H1 (cell line): ENCODE measurements around the gene CORO1C. TPM values are rescaled to one million over a fixed set of nuclear protein-coding genes. Genes with fewer than 3 reads are reported as not detected.

Experiments used
- CTCF ChIA-PET: fragments of 300-600 bp; sonication (Branson Sonifier 250); formaldehyde crosslinking; loops from one replicate; lab custom pipeline; 2021; ENCODE audit not compliant: partially characterized antibody; lab: Charles Lee
- POLR2A ChIA-PET: fragments of 300-600 bp; sonication (Branson Sonifier 250); formaldehyde crosslinking; loops from one replicate; lab custom pipeline; 2021; ENCODE audit warnings: inconsistent platforms; ENCODE audit not compliant: partially characterized antibody; lab: Charles Lee
- DNase-seq, 2 experiments: peaks; one replicate each; pipeline versions ENCODE4 v3.0.0 to v3.0.0-alpha.2; 2010 to 2022; ENCODE audit warnings: low spot score in 2 of 2, low read depth in 1 of 2, mixed read lengths in 1 of 2
- FAIRE-seq: peaks from 2 replicates; lab custom pipeline; 2011; peaks lifted over from hg19 to GRCh38; lab: Jason Lieb, UNC
- H2AFZ ChIP-seq: 2 replicates; pipeline ENCODE4 v1.8.1; 2012; ENCODE audit warnings: low read length, inconsistent platforms
- H2AK5ac ChIP-seq: 2 replicates; pipeline ENCODE4 v1.6.1; 2013; ENCODE audit warnings: low read depth, low read length
- H2BK120ac ChIP-seq: replicated peaks from 2 replicates; pipeline ENCODE3; 2013; ENCODE audit warnings: low read depth, low read length, inconsistent platforms
- H2BK12ac ChIP-seq: 2 replicates; pipeline ENCODE4 v1.6.1; 2013; ENCODE audit warnings: low read depth, low read length
- H2BK15ac ChIP-seq: 2 replicates; pipeline ENCODE4 v1.6.1; 2013; ENCODE audit warnings: low read length
- H2BK20ac ChIP-seq: 2 replicates; pipeline ENCODE4 v1.6.1; 2013; ENCODE audit warnings: low read length
- H2BK5ac ChIP-seq: 2 replicates; pipeline ENCODE4 v1.6.1; 2013; ENCODE audit warnings: low read depth, low read length
- H3K14ac ChIP-seq: 2 replicates; pipeline ENCODE4 v1.6.1; 2013; ENCODE audit warnings: inconsistent platforms; ENCODE audit not compliant: insufficient read length
- H3K18ac ChIP-seq: 2 replicates; pipeline ENCODE4 v1.6.1; 2013; ENCODE audit warnings: low read length; ENCODE audit errors: extremely low read depth
- H3K23ac ChIP-seq: 2 replicates; pipeline ENCODE4 v1.6.1; 2013; ENCODE audit warnings: inconsistent platforms; ENCODE audit not compliant: insufficient read length
- H3K23me2 ChIP-seq: 2 replicates; pipeline ENCODE4 v1.6.1; 2013; ENCODE audit warnings: low read depth, low read length
- H3K27ac ChIP-seq: 2 replicates; pipeline ENCODE4 v1.6.1; 2011; ENCODE audit warnings: low read depth, low read length, inconsistent platforms
- H3K27me3 ChIP-seq, 4 experiments: replicated peaks in 1 of 4; 1 replicate in 1 of 4; 2 replicates in 3 of 4; pipeline versions ENCODE4 v1.6.1 to v1.8.1; 2011 to 2013; ENCODE audit warnings: low read length in 3 of 4, mild to moderate bottlenecking in 3 of 4, inconsistent platforms in 2 of 4, mixed read lengths in 2 of 4, moderate library complexity in 1 of 4; ENCODE audit not compliant: control insufficient read depth in 3 of 4, insufficient read depth in 3 of 4; ENCODE audit errors: extremely low read depth in 1 of 4
- H3K36me3 ChIP-seq, 4 experiments: 2 replicates each; pipeline versions ENCODE4 v1.6.1 to v1.8.1; 2011 to 2013; ENCODE audit warnings: mild to moderate bottlenecking in 4 of 4, low read length in 3 of 4, moderate library complexity in 2 of 4, control low read depth in 1 of 4, inconsistent platforms in 1 of 4; ENCODE audit not compliant: insufficient read depth in 4 of 4, control insufficient read depth in 2 of 4
- H3K4ac ChIP-seq: replicated peaks from 2 replicates; pipeline ENCODE3; 2013; ENCODE audit warnings: low read length, low read depth, mixed read lengths, inconsistent platforms; ENCODE audit not compliant: insufficient read length
- H3K4me1 ChIP-seq, 4 experiments: replicated peaks in 1 of 4; 1 replicate in 1 of 4; 2 replicates in 3 of 4; pipeline versions ENCODE4 v1.6.1 to v1.8.1; 2011 to 2013; ENCODE audit warnings: low read length in 3 of 4, inconsistent platforms in 2 of 4, mixed read lengths in 1 of 4; ENCODE audit not compliant: insufficient read depth in 4 of 4, control insufficient read depth in 3 of 4
- H3K4me2 ChIP-seq, 2 experiments: 2 replicates each; pipeline versions ENCODE4 v1.6.1 to v1.8.1; 2011 to 2013; ENCODE audit warnings: low read depth in 2 of 2, low read length in 2 of 2, control low read depth in 1 of 2, inconsistent platforms in 1 of 2, mild to moderate bottlenecking in 1 of 2; ENCODE audit not compliant: insufficient read depth in 1 of 2
- H3K4me3 ChIP-seq, 4 experiments: fragments of 200-600, 300-600 bp in 1 of 4; sonication (generic), shearing (Covaris generic), sonication (Bioruptor Twin) in 1 of 4; 2 replicates each; pipeline versions ENCODE4 v1.5.1 to v1.8.1; 2011 to 2016; ENCODE audit warnings: low read length in 4 of 4, low read depth in 3 of 4, control low read depth in 2 of 4, inconsistent platforms in 2 of 4, mild to moderate bottlenecking in 2 of 4, mixed read lengths in 1 of 4, moderate library complexity in 1 of 4; ENCODE audit not compliant: insufficient read depth in 2 of 4; ENCODE audit errors: extremely low read depth in 1 of 4
- H3K56ac ChIP-seq: replicated peaks from 2 replicates; pipeline ENCODE3; 2013; ENCODE audit warnings: low read depth, mild to moderate bottlenecking, mixed read lengths, low read length, inconsistent platforms; ENCODE audit not compliant: insufficient read length
- H3K79me1 ChIP-seq: 2 replicates; pipeline ENCODE4 v1.6.1; 2013; ENCODE audit warnings: low read depth, low read length, control low read depth
- H3K79me2 ChIP-seq, 2 experiments: 2 replicates each; pipeline versions ENCODE4 v1.6.1 to v1.8.1; 2012 to 2013; ENCODE audit warnings: low read length in 2 of 2, mild to moderate bottlenecking in 2 of 2, inconsistent platforms in 1 of 2; ENCODE audit not compliant: insufficient read depth in 2 of 2, control insufficient read depth in 1 of 2
- H3K9ac ChIP-seq, 4 experiments: replicated peaks in 1 of 4; 1 replicate in 1 of 4; 2 replicates in 3 of 4; pipeline versions ENCODE4 v1.6.1 to v1.8.1; 2011 to 2013; ENCODE audit warnings: low read depth in 3 of 4, low read length in 3 of 4, control low read depth in 2 of 4, mild to moderate bottlenecking in 2 of 4, moderate library complexity in 2 of 4, inconsistent platforms in 1 of 4; ENCODE audit errors: extremely low read depth in 1 of 4
- H3K9me3 ChIP-seq, 2 experiments: 2 replicates each; pipeline versions ENCODE4 v1.6.1 to v1.8.1; 2012 to 2013; ENCODE audit warnings: mild to moderate bottlenecking in 2 of 2, moderate library complexity in 2 of 2, control low read depth in 1 of 2, inconsistent platforms in 1 of 2, low read depth in 1 of 2, low read length in 1 of 2, mixed read lengths in 1 of 2; ENCODE audit not compliant: insufficient read depth in 2 of 2
- H4K20me1 ChIP-seq, 2 experiments: replicated peaks in 1 of 2; 2 replicates each; pipeline versions ENCODE3 to v1.8.1; 2011 to 2013; ENCODE audit warnings: inconsistent platforms in 2 of 2, low read length in 2 of 2, mild to moderate bottlenecking in 1 of 2; ENCODE audit not compliant: insufficient read depth in 2 of 2, control insufficient read depth in 1 of 2
- H4K5ac ChIP-seq: 2 replicates; pipeline ENCODE4 v1.6.1; 2013; ENCODE audit warnings: low read length, low read depth, mixed read lengths, inconsistent platforms; ENCODE audit not compliant: insufficient read length
- H4K8ac ChIP-seq: 2 replicates; pipeline ENCODE4 v1.8.0; 2013; ENCODE audit warnings: mild to moderate bottlenecking, moderate library complexity, low read length, inconsistent platforms; ENCODE audit not compliant: insufficient read depth; ENCODE audit errors: extremely low read depth
- H4K91ac ChIP-seq: replicated peaks from 2 replicates; pipeline ENCODE3; 2013; ENCODE audit warnings: low read length, mixed read lengths, inconsistent platforms; ENCODE audit not compliant: insufficient read length
- ATF3 ChIP-seq: IDR thresholded peaks from 2 replicates; pipeline ENCODE4 v1.6.1; 2011; ENCODE audit warnings: low read depth, mild to moderate bottlenecking, low read length; ENCODE audit not compliant: insufficient read depth
- KDM5A ChIP-seq: fragments of 200-600 bp; IDR thresholded peaks from 2 replicates; pipeline ENCODE4 v1.7.1; 2012; ENCODE audit warnings: mild to moderate bottlenecking, low read length, inconsistent platforms, mixed read lengths
- RFX5 ChIP-seq: IDR thresholded peaks from 2 replicates; pipeline ENCODE4 v1.6.1; 2011; ENCODE audit warnings: low read depth, low read length, improper control_type of control experiment, borderline replicate concordance
- SP1 ChIP-seq: IDR thresholded peaks from 2 replicates; pipeline ENCODE4 v1.6.1; 2011; ENCODE audit warnings: low read depth, low read length
- TAF7 ChIP-seq: optimal IDR thresholded peaks from 2 replicates; pipeline ENCODE3; 2011; ENCODE audit warnings: low read depth, mild to moderate bottlenecking, inconsistent platforms, low read length, moderate library complexity, borderline replicate concordance
- WGBS, 2 experiments: shearing (Covaris generic) in 1 of 2; methylation state at CpG; one replicate each; pipeline versions ENCODE4 v1.1.6 to v1.1.7; 2013 to 2015; ENCODE audit warnings: low lambda C conversion rate in 2 of 2, mixed read lengths in 2 of 2, inconsistent platforms in 1 of 2, low coverage in 1 of 2, missing lambda C conversion rate in 1 of 2; ENCODE audit not compliant: insufficient replicate concordance in 2 of 2, insufficient coverage in 1 of 2, insufficient read length in 1 of 2; ENCODE audit errors: extremely low coverage in 1 of 2, missing lambda C conversion rate in 1 of 2; 5-methylcytosine and 5-hydroxymethylcytosine counted together
- polyA plus RNA-seq, 7 experiments: library from polyadenylated mRNA; depleted of rRNA in 3 of 7; stranded (reverse) in 5 of 7; unstranded in 2 of 7; fragments of >200 nt in 5 of 7; fragments of 200-250 nt in 2 of 7; gene quantifications; 1 replicate in 5 of 7; 2 replicates in 1 of 7; 4 replicates in 1 of 7; pipeline versions ENCODE4 v1.2.1 to v1.2.3, GENCODE V29; 2011 to 2013; ENCODE audit warnings: missing spikeins in 2 of 7, mixed read lengths in 2 of 7
- total RNA-seq: library from RNA; stranded (reverse); fragmentation: NEBNext Ultra II Directional; extraction: Animal tissue kit (Norgen Biotek cat#: 25700); gene quantifications from 2 replicates; pipeline ENCODE4 v1.2.1, GENCODE V29; 2021

Gene CORO1C
- total and polyA plus RNA-seq, 2 of the 8 experiments (the other 6 are each of a cell fraction or from before 2014, with no cell fraction given) = 72.7 to 120 TPM

- H2BK20ac ChIP-seq = no peak overlapping the region
- H4K20me1 ChIP-seq = no peaks in the 10 kb centered on the region
- no peak overlapping the region for H3K14ac ChIP-seq
- peaks cover 9% of the 10 kb centered on the region; the same call in 1 of the 2 replicates for H3K23me2 ChIP-seq
- no peak overlapping the region for H3K4me3 ChIP-seq
- H4K8ac ChIP-seq = no peak overlapping the region
- no peak overlapping the region for H3K18ac ChIP-seq
- 65% methylated on average over 14 of the region's 14 CpGs; no CpG with 5 or more reads in 1 of the 2 experiments for WGBS, 2 experiments
- H3K27ac ChIP-seq = no peak overlapping the region
- no peak overlapping the region for H3K56ac ChIP-seq
- H3K9me3 ChIP-seq = no peaks in the 10 kb centered on the region
- no peak overlapping the region for H2BK120ac ChIP-seq
- H3K36me3 ChIP-seq = no peaks in the 10 kb centered on the region
- H2AK5ac ChIP-seq = 0 out of 2 replicates have a peak overlapping the region, but pooled peaks have one; percentile 28
- no peak overlapping the region for H3K9ac ChIP-seq
- ChIA-PET CTCF (interaction anchor here (0.6 to 22.5 kb wide), 9 partner anchors 11 to 305 kb away, joined by 3 to 523 read pairs (median 4); partner anchors contain the start of genes ISCU and SART3), POLR2A (interaction anchor here (0.6 to 1.6 kb wide), 5 partner anchors 9 to 38 kb away, joined by 3 to 8 read pairs (median 5); no protein-coding TSS in a partner anchor)
- FAIRE-seq (no peak), DNase-seq (no peak)
- no peak overlapping the region; a peak in 1 of 4 replicates for H3K4me2 ChIP-seq
- H2BK12ac ChIP-seq = no peak overlapping the region
- TF ChIP-seq KDM5A (no peak), RFX5 (no peak), SP1 (no peak), TAF7 (no peak), ATF3 (no peak)
- TF ChIP-seq, all 59 proteins: peak for 0
- H3K23ac ChIP-seq = no peak overlapping the region
- no peak overlapping the region for H2BK5ac ChIP-seq
- H3K4me1 ChIP-seq = peaks cover 0 to 3% (median 0%) of the 10 kb centered on the region in 4 experiments; a peak in 2 of 7 replicates
- H2AFZ ChIP-seq = peak overlapping the region; percentile 66; the same call in 1 of the 2 replicates
- no peak overlapping the region for H4K5ac ChIP-seq
- H3K27me3 ChIP-seq = no peaks in the 10 kb centered on the region
- H2BK15ac ChIP-seq = no peak overlapping the region
- no peaks in the 10 kb centered on the region for H3K79me2 ChIP-seq
- H3K79me1 ChIP-seq = no peaks in the 10 kb centered on the region
- no peak overlapping the region for H4K91ac ChIP-seq
- no peak overlapping the region for H3K4ac ChIP-seq
These were observed 126.9 kb downstream of the CORO1C start for GRCh38 chr12:108604208-108604941.
